Measurements from ENCODE around the gene CST1. TPM values are rescaled to one million over a fixed set of nuclear protein-coding genes. Genes with fewer than 3 reads are reported as not detected.

CST1 gene
- polyA plus RNA-seq, 1 experiment = not detected

- CTCF ChIA-PET = interaction anchor here (0.9 to 1.0 kb wide), 2 partner anchors 18 to 37 kb away, joined by 3 read pairs; no protein-coding TSS in a partner anchor
- H3K4me3 ChIP-seq (ENCODE audit: low read depth, low read length) = no peak overlapping the region
- no peak for DNase-seq (ENCODE audit: low read depth)
- 0 out of 2 replicates have a peak, but pooled peaks cover 2% of the 10 kb centered on the region for H3K27me3 ChIP-seq (ENCODE audit: control insufficient read depth, insufficient read depth, low read length)
- H3K36me3 ChIP-seq (ENCODE audit: control insufficient read depth, insufficient read depth, low read length) = no peaks in the 10 kb centered on the region
- TF ChIP-seq, protein P1, sequence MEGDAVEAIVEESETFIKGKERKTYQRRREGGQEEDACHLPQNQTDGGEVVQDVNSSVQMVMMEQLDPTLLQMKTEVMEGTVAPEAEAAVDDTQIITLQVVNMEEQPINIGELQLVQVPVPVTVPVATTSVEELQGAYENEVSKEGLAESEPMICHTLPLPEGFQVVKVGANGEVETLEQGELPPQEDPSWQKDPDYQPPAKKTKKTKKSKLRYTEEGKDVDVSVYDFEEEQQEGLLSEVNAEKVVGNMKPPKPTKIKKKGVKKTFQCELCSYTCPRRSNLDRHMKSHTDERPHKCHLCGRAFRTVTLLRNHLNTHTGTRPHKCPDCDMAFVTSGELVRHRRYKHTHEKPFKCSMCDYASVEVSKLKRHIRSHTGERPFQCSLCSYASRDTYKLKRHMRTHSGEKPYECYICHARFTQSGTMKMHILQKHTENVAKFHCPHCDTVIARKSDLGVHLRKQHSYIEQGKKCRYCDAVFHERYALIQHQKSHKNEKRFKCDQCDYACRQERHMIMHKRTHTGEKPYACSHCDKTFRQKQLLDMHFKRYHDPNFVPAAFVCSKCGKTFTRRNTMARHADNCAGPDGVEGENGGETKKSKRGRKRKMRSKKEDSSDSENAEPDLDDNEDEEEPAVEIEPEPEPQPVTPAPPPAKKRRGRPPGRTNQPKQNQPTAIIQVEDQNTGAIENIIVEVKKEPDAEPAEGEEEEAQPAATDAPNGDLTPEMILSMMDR (IDR thresholded peaks at IDR 0.05; ENCODE audit: insufficient read depth, low read depth, low read length) = no peak
- POLR2A ChIA-PET = no interaction called here
These were observed 44.8 kb downstream of the CST1 start for GRCh38 chr20:23705895-23706294.

DNA sequence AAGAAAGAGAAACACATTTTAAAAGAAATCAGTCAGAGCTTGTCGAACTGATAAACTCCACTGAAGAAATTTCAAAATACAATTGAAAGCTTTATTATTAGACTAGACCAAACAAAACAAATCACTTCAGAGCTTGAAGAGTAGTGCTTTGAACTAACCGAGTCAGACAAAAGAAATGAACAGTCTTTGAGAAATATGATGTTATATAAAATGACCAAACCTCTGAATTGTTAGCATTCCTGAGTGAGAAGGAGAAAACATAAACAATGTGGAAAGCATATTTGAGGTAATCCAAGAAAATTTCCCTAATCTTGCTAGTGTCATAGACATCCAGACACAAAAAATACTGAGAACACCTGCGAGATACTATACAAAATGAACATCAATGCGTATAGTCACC is 48.7 kb downstream of the CST1 start:
- POLR2A ChIA-PET = no interaction called here
- CTCF ChIA-PET = interaction anchor here (1.1 to 1.6 kb wide), 2 partner anchors 21 to 34 kb away, joined by 4 read pairs; no protein-coding TSS in a partner anchor
- Histone ChIP-seq H3K27me3 (ENCODE audit: control insufficient read depth, insufficient read depth, low read length) (peaks cover 2% of the 10 kb centered on the region), H3K4me3 (ENCODE audit: low read depth, low read length) (no peak overlapping the region), H3K36me3 (ENCODE audit: control insufficient read depth, insufficient read depth, low read length) (no peaks in the 10 kb centered on the region)
- TF ChIP-seq, protein P1 (IDR thresholded peaks at IDR 0.05; ENCODE audit: insufficient read depth, low read depth, low read length) = no peak
- DNase-seq (ENCODE audit: low read depth) = no peak

- DNase-seq (ENCODE audit: low read depth) = no peak
- ChIA-PET CTCF (no interaction called here), POLR2A (no interaction called here)
- H3K4me3 ChIP-seq (ENCODE audit: low read depth, low read length) = no peak overlapping the region
- H3K36me3 ChIP-seq (ENCODE audit: control insufficient read depth, insufficient read depth, low read length) = no peaks in the 10 kb centered on the region
- TF ChIP-seq, protein P1 (IDR thresholded peaks at IDR 0.05; ENCODE audit: insufficient read depth, low read depth, low read length) = no peak
- H3K27me3 ChIP-seq (ENCODE audit: control insufficient read depth, insufficient read depth, low read length) = peaks cover 2% of the 10 kb centered on the region
These were observed 49.8 kb downstream of the CST1 start for GRCh38 chr20:23700931-23701330.

DNA sequence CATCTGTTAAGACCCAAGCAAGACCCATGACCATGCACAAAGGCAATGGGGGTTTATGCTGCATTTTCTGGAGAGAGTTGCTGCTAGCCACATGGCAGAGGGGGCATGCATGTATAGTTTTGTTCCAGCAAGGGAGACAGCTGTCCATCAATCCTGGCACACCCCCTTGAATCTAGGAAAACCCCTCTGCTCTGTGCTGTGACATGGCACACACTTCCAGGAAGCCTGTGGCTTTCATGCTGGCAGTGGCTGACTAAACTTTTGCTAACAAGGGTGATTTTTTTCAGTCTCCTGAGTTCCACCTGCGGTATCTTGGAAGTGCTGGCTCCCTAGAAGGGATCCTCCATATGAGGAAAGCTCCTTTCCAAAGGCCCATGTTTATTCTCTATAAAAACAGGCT is 52.8 kb downstream of the CST1 start:
- ChIA-PET POLR2A (no interaction called here), CTCF (interaction anchor here (1.2 kb wide), 1 partner anchor 28 kb away, joined by 3 read pairs; no protein-coding TSS in a partner anchor)
- Histone ChIP-seq H3K27me3 (ENCODE audit: control insufficient read depth, insufficient read depth, low read length) (peaks cover 2% of the 10 kb centered on the region), H3K4me3 (ENCODE audit: low read depth, low read length) (no peak overlapping the region), H3K36me3 (ENCODE audit: control insufficient read depth, insufficient read depth, low read length) (no peaks in the 10 kb centered on the region)
- TF ChIP-seq, protein P1 (IDR thresholded peaks at IDR 0.05; ENCODE audit: insufficient read depth, low read depth, low read length) = no peak
- no peak for DNase-seq (ENCODE audit: low read depth)

Small RNA genes lying within 50 kb of the gene (small RNA-seq; reads per million reads assigned to genes)
- not detected for gene CST2P1 (ENCODE audit: insufficient read length, low read depth, low replicate concordance)

Other genes starting within 250 kb of the CST1 start
- not detected in 2 replicates for gene CST9L, start 182.5 kb downstream of the CST1 start, polyA plus RNA-seq (2011; rRNA removed)
- not detected in 2 replicates for gene CST9, start 145.0 kb downstream of the CST1 start, polyA plus RNA-seq (2011; rRNA removed)
- gene CST3, start 113.0 kb downstream of the CST1 start, polyA plus RNA-seq (2011; rRNA removed) = 296 and 458 TPM in 2 replicates
- gene CST4, start 61.9 kb downstream of the CST1 start, polyA plus RNA-seq (2011; rRNA removed) = not detected in 2 replicates
- not detected in 2 replicates for gene CST2, start 75.8 kb upstream of the CST1 start, polyA plus RNA-seq (2011; rRNA removed)
- gene CST5, start 128.8 kb upstream of the CST1 start, polyA plus RNA-seq (2011; rRNA removed) = not detected in 2 replicates
- not detected in 2 replicates for gene GGTLC1, start 237.8 kb upstream of the CST1 start, polyA plus RNA-seq (2011; rRNA removed)

Measured in BJ (cell line).